Adipose tissue (tissue), 3 donors: ENCODE measurements around the gene WBP4. TPM values are rescaled to one million over a fixed set of nuclear protein-coding genes. Genes with fewer than 3 reads are reported as not detected.
A peak's percentile ranks its signal among the peaks of the same experiment; 100 is the strongest.

ENCODE experiments used
- H3K27ac ChIP-seq: one replicate; pipeline ENCODE4 v1.5.1; 2013; ENCODE audit warnings: low read depth, low read length
- WGBS, 3 donors: extraction: QIAGEN DNeasy Blood & Tissue Kit; methylation state at CpG; one replicate each; pipeline ENCODE4 v1.1.7; 2013; 5-methylcytosine and 5-hydroxymethylcytosine counted together
- polyA plus RNA-seq, 3 donors: library from polyadenylated mRNA; stranded (reverse); fragments of 200-250 nt; gene quantifications; one replicate each; pipeline ENCODE4 v1.2.3, GENCODE V29; 2013
- donor health status: healthy with polysubstance abuse.
- donor health status: Bipolar disorder and iron deficiency.
- donor health status: healthy.

The WBP4 gene
- polyA plus RNA-seq, 3 donors = 3.8 to 11.1 (median 10.8) TPM

GRCh38 chr13:41131660-41132511 lies 70.6 kb downstream of the WBP4 start:
- WGBS, 3 donors = 19 to 32% (median 22%) methylated on average over 45 to 48 of the region's 48 CpGs
- H3K27ac ChIP-seq = peak overlapping the region; percentile 64

GRCh38 chr13:41132512-41133152 lies 71.3 kb downstream of the WBP4 start, which contains the start of gene KBTBD6:
Gene KBTBD6, minus strand, starts transcription at chr13:41132802. Its CDS starts 291 bp downstream, at chr13:41132511.
- 0 to 1% (median 0%) methylated on average over 45 of the region's 45 CpGs for WGBS, 3 donors

More at GRCh38 chr13:41132512-41133152, 71.3 kb downstream of the WBP4 start, which contains the start of gene KBTBD6:
- H3K27ac ChIP-seq = peak within 1 kb of the TSS; percentile 64

Other genes with a start within 250 kb of the WBP4 start
- 10 to 100 TPM; 26.1 to 36.4 (median 26.8) TPM for gene ELF1, start 42.2 kb upstream of the WBP4 start, polyA plus RNA-seq
- gene KBTBD6, start 71.3 kb downstream of the WBP4 start, polyA plus RNA-seq = 1 to 10 TPM; 1.5 to 2.1 (median 1.7) TPM
- 1 to 10 TPM; 1.6 to 2.5 (median 2.0) TPM for gene KBTBD7, start 133.1 kb downstream of the WBP4 start, polyA plus RNA-seq
- gene MTRF1, start 202.1 kb downstream of the WBP4 start, polyA plus RNA-seq = 1 to 10 TPM; 5.2 to 6.0 (median 5.6) TPM
- 1 to 10 TPM; 4.2 to 8.4 (median 6.1) TPM for gene NAA16, start 249.8 kb downstream of the WBP4 start, polyA plus RNA-seq